CD4-positive, CD25-positive, alpha-beta regulatory T cell (primary cell): ENCODE data around the gene DHX15. TPM values are rescaled to one million over a fixed set of nuclear protein-coding genes. Genes with fewer than 3 reads are reported as not detected.

Experiments
- ATAC-seq, 2 donors: fragments of 150-1000 bp; cut with Tn5 transposase; one replicate each; pipeline ENCODE4 v1.10.0; 2021; ENCODE audit warnings: low read depth in 2 of 2, moderate number of reproducible peaks in 2 of 2, moderate library complexity in 1 of 2
- DNase-seq, 3 donors: peaks; one replicate each; pipeline versions ENCODE4 v3.0.0 to v3.0.0-alpha.2; 2012 to 2022; ENCODE audit warnings: mixed read lengths in 1 of 3
- H3K27ac ChIP-seq: one replicate; pipeline ENCODE4 v1.7.0; 2013; ENCODE audit warnings: mild to moderate bottlenecking, low read length; ENCODE audit not compliant: insufficient read depth, poor library complexity, severe bottlenecking
- H3K27me3 ChIP-seq: one replicate; pipeline ENCODE4 v1.7.0; 2013; ENCODE audit warnings: low read length; ENCODE audit not compliant: control insufficient read depth, insufficient read depth
- H3K36me3 ChIP-seq: one replicate; pipeline ENCODE4 v1.7.0; 2013; ENCODE audit warnings: mild to moderate bottlenecking, low read length, moderate library complexity; ENCODE audit not compliant: control insufficient read depth, insufficient read depth
- H3K4me1 ChIP-seq: 2 replicates; pipeline ENCODE4 v1.7.0; 2013; ENCODE audit warnings: mild to moderate bottlenecking, low read length; ENCODE audit not compliant: insufficient read depth, control insufficient read depth, poor library complexity, severe bottlenecking
- H3K4me3 ChIP-seq: one replicate; pipeline ENCODE4 v1.7.0; 2013; ENCODE audit warnings: low read depth, mild to moderate bottlenecking, low read length, moderate library complexity
- H3K9me3 ChIP-seq, 2 experiments: 1 replicate in 1 of 2; 2 replicates in 1 of 2; pipeline ENCODE4 v1.7.0; 2013; ENCODE audit warnings: low read length in 2 of 2, mild to moderate bottlenecking in 1 of 2, moderate library complexity in 1 of 2; ENCODE audit not compliant: control insufficient read depth in 2 of 2
- H3K27ac Mint-ChIP-seq, 3 donors: one replicate each; pipeline ENCODE4 v1.8.0; 2020 to 2022; ENCODE audit warnings: mild to moderate bottlenecking in 3 of 3, mixed read lengths in 3 of 3, moderate library complexity in 2 of 3
- H3K27me3 Mint-ChIP-seq: one replicate; pipeline ENCODE4 v1.8.0; 2022; ENCODE audit warnings: mild to moderate bottlenecking, mixed read lengths
- H3K36me3 Mint-ChIP-seq: one replicate; pipeline ENCODE4 v1.8.0; 2020; ENCODE audit warnings: mixed read lengths
- H3K4me1 Mint-ChIP-seq, 4 donors: one replicate each; pipeline ENCODE4 v1.8.0; 2020 to 2022; ENCODE audit warnings: mixed read lengths in 4 of 4, mild to moderate bottlenecking in 1 of 4
- H3K4me3 Mint-ChIP-seq, 4 donors: one replicate each; pipeline ENCODE4 v1.8.0; 2020 to 2022; ENCODE audit warnings: mild to moderate bottlenecking in 4 of 4, mixed read lengths in 4 of 4, moderate library complexity in 3 of 4
- H3K9me3 Mint-ChIP-seq, 7 donors: one replicate each; pipeline ENCODE4 v1.8.0; 2020 to 2022; ENCODE audit warnings: mixed read lengths in 7 of 7, mild to moderate bottlenecking in 3 of 7, moderate library complexity in 2 of 7
- polyA plus RNA-seq, 4 donors: library from polyadenylated mRNA; unstranded; fragments of 300-500 nt; fragmentation: Illumina TruSeq; gene quantifications; one replicate each; pipeline ENCODE4 v1.2.3, GENCODE V29; 2021
- total RNA-seq: library from RNA; stranded (reverse); gene quantifications from one replicate; pipeline ENCODE4 v1.2.3, GENCODE V29; 2022

The DHX15 gene
- 169 TPM for total RNA-seq
- 10 to 100 TPM; 43.2 to 72.0 (median 50.4) TPM for polyA plus RNA-seq

GRCh38 chr4:24584211-24584850 is at the start of gene DHX15:
DHX15 (minus strand) TSS chr4:24584554; CDS start chr4:24584393, 161 bp downstream.
- Mint-ChIP-seq H3K36me3 (peaks cover 6% of the 10 kb centered on the region), H3K4me3 (peak within 1 kb of the TSS; percentile 93 to 100 (median 98)), H3K27ac (peak within 1 kb of the TSS; percentile 96 to 99 (median 97)), H3K4me1 (peaks cover 14 to 46% (median 33%) of the 10 kb centered on the region in 4 donors), H3K27me3 (no peaks in the 10 kb centered on the region), H3K9me3 (peaks cover 0 to 5% (median 2%) of the 10 kb centered on the region in 7 donors)
- Histone ChIP-seq H3K4me3 (peak within 1 kb of the TSS; percentile 95), H3K9me3 (peaks cover 0 to 1% of the 10 kb centered on the region in 2 experiments), H3K36me3 (no peaks in the 10 kb centered on the region), H3K27ac (peak within 1 kb of the TSS; percentile 97), H3K4me1 (peaks cover 30% of the 10 kb centered on the region), H3K27me3 (no peaks in the 10 kb centered on the region)
- ATAC-seq (peak; percentile 95 to 97), DNase-seq (peak; percentile 91 to 97 (median 92))

- peaks cover 0 to 2% (median 0%) of the 10 kb centered on the region in 7 donors for H3K9me3 Mint-ChIP-seq
- H3K27me3 ChIP-seq, result peaks cover 2% of the 10 kb centered on the region
- H3K36me3 Mint-ChIP-seq, result no peaks in the 10 kb centered on the region
- H3K9me3 ChIP-seq, result no peaks in the 10 kb centered on the region
- H3K27ac Mint-ChIP-seq, result no peak overlapping the region
- no peak overlapping the region for H3K27ac ChIP-seq
- H3K4me1 Mint-ChIP-seq, result no peaks in the 10 kb centered on the region
- DNase-seq, result no peak
- H3K4me3 ChIP-seq, result no peak overlapping the region
- no peak for ATAC-seq
- H3K4me1 ChIP-seq, result no peaks in the 10 kb centered on the region
- no peak overlapping the region for H3K4me3 Mint-ChIP-seq
- H3K27me3 Mint-ChIP-seq, result peaks cover 12% of the 10 kb centered on the region
- H3K36me3 ChIP-seq, result no peaks in the 10 kb centered on the region
Observed at GRCh38 chr4:24632011-24632410, 47.7 kb upstream of the DHX15 start.

GRCh38 chr4:24630937-24631336 is 46.6 kb upstream of the DHX15 start:
- peaks cover 2% of the 10 kb centered on the region for H3K27me3 ChIP-seq
- H3K4me3 Mint-ChIP-seq, result no peak overlapping the region
- ATAC-seq (no peak), DNase-seq (no peak)
- H3K27me3 Mint-ChIP-seq, result peaks cover 12% of the 10 kb centered on the region
- H3K9me3 Mint-ChIP-seq, result peaks cover 0 to 1% (median 0%) of the 10 kb centered on the region in 7 donors
- H3K27ac ChIP-seq, result no peak overlapping the region
- no peaks in the 10 kb centered on the region for H3K9me3 ChIP-seq
- H3K4me1 ChIP-seq, result no peaks in the 10 kb centered on the region
- no peak overlapping the region for H3K27ac Mint-ChIP-seq
- H3K36me3 ChIP-seq, result no peaks in the 10 kb centered on the region
- H3K4me3 ChIP-seq, result no peak overlapping the region
- no peaks in the 10 kb centered on the region for H3K36me3 Mint-ChIP-seq
- no peaks in the 10 kb centered on the region for H3K4me1 Mint-ChIP-seq

- Histone ChIP-seq H3K27ac (no peak overlapping the region), H3K4me3 (no peak overlapping the region), H3K36me3 (no peaks in the 10 kb centered on the region), H3K4me1 (no peaks in the 10 kb centered on the region), H3K27me3 (peaks cover 6% of the 10 kb centered on the region), H3K9me3 (peaks cover 0 to 8% of the 10 kb centered on the region in 2 experiments)
- Mint-ChIP-seq H3K9me3 (peaks cover 0 to 16% (median 1%) of the 10 kb centered on the region in 7 donors), H3K4me3 (no peak overlapping the region), H3K27ac (no peak overlapping the region), H3K27me3 (peaks cover 20% of the 10 kb centered on the region), H3K4me1 (no peaks in the 10 kb centered on the region), H3K36me3 (no peaks in the 10 kb centered on the region)
- ATAC-seq (no peak), DNase-seq (no peak)
Observed at GRCh38 chr4:24625091-24625490, 40.7 kb upstream of the DHX15 start.

GRCh38 chr4:24624381-24624780 is 40.0 kb upstream of the DHX15 start:
- Mint-ChIP-seq H3K4me3 (no peak overlapping the region), H3K36me3 (no peaks in the 10 kb centered on the region), H3K4me1 (no peaks in the 10 kb centered on the region), H3K27me3 (peaks cover 27% of the 10 kb centered on the region), H3K9me3 (peaks cover 0 to 18% (median 2%) of the 10 kb centered on the region in 7 donors), H3K27ac (no peak overlapping the region)
- H3K9me3 ChIP-seq, result peaks cover 0 to 8% of the 10 kb centered on the region in 2 experiments
- peaks cover 10% of the 10 kb centered on the region for H3K27me3 ChIP-seq
- H3K4me3 ChIP-seq, result no peak overlapping the region
- DNase-seq (no peak), ATAC-seq (no peak)
- no peaks in the 10 kb centered on the region for H3K36me3 ChIP-seq
- no peaks in the 10 kb centered on the region for H3K4me1 ChIP-seq
- H3K27ac ChIP-seq, result no peak overlapping the region

- no peak overlapping the region for H3K27ac ChIP-seq
- peaks cover 0 to 8% of the 10 kb centered on the region in 2 experiments for H3K9me3 ChIP-seq
- H3K27me3 ChIP-seq, result peaks cover 7% of the 10 kb centered on the region
- Mint-ChIP-seq H3K4me3 (no peak overlapping the region), H3K36me3 (no peaks in the 10 kb centered on the region), H3K27ac (no peak overlapping the region), H3K4me1 (no peaks in the 10 kb centered on the region), H3K9me3 (peaks cover 0 to 18% (median 3%) of the 10 kb centered on the region in 7 donors), H3K27me3 (peaks cover 31% of the 10 kb centered on the region)
- no peak overlapping the region for H3K4me3 ChIP-seq
- ATAC-seq (no peak), DNase-seq (no peak)
- no peaks in the 10 kb centered on the region for H3K4me1 ChIP-seq
- no peaks in the 10 kb centered on the region for H3K36me3 ChIP-seq
Observed at GRCh38 chr4:24622146-24622834, 37.9 kb upstream of the DHX15 start.

- DNase-seq, result no peak
- H3K27ac Mint-ChIP-seq, result no peak overlapping the region
- H3K4me1 Mint-ChIP-seq, result no peaks in the 10 kb centered on the region
- ATAC-seq, result no peak
- Histone ChIP-seq H3K27me3 (peaks cover 3% of the 10 kb centered on the region), H3K27ac (no peak overlapping the region), H3K4me3 (no peak overlapping the region), H3K4me1 (no peaks in the 10 kb centered on the region), H3K36me3 (no peaks in the 10 kb centered on the region), H3K9me3 (peaks cover 0 to 8% of the 10 kb centered on the region in 2 experiments)
- H3K27me3 Mint-ChIP-seq, result peaks cover 37% of the 10 kb centered on the region
- H3K9me3 Mint-ChIP-seq, result peaks cover 0 to 12% (median 3%) of the 10 kb centered on the region in 7 donors
- H3K4me3 Mint-ChIP-seq, result no peak overlapping the region
- no peaks in the 10 kb centered on the region for H3K36me3 Mint-ChIP-seq
Observed at GRCh38 chr4:24615977-24616376, 31.6 kb upstream of the DHX15 start.
